ENCODE results near the gene AQP10. TPM values are rescaled to one million over a fixed set of nuclear protein-coding genes. Genes with fewer than 3 reads are reported as not detected.

Gene AQP10
- total and polyA plus RNA-seq, 9 of the 15 experiments (the other 6 are each of a cell fraction or from before 2014, with no cell fraction given) = 0.37 to 9.7 (median 1.9) TPM

DNA sequence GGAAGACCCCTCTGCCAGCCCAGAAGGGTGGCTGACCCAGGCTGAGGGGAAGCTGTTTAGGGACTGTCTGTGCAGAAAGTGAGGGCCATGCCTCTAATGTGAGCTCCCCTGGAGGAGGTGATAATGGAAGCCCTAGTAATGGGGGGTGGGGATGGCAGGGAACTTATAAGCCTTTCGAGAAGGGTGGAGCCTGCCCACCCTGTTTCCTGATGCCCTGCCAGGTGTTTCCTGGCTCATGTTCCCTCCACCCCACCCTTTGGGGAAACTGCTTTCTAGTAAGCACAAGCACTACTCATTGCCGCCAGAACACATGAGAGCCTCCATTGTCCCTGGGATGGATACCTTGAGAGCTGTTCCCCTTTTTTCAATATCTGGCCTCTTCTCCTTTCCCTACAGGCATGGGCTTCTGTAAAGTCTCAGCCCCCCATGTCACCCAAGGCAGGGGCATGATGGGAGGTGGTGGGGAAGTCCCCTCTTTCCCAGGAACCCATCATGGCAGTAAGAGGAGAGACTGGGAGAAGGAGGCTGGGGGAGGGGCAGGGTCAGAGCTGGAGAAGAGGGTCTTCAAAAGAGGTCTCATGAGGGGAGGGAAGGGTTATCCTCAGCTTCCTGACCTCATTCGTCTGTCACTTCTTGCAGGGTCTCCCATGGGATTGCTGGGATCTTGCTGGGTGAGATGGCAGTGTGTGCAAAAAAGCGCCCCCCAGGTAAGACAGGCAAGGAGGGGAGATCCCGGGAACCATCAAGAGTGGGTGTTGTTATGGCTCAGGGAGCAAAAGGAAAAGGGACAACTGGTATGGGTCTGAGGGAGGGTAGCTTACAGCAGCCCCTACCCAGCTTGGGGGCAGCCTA lies 6.8 kb downstream of the AQP10 start:
- no peak overlapping the region for H3K4me3 ChIP-seq
- ATAC-seq (no peak), FAIRE-seq (no peak), DNase-seq (ENCODE audit: extremely low read depth in 1 of 4, low spot score in 3 of 4) (no peak)
- peaks cover 26% of the 10 kb centered on the region for H3K79me2 ChIP-seq (ENCODE audit: control insufficient read depth, insufficient read depth, low read length)
- no peaks in the 10 kb centered on the region for H3K27me3 ChIP-seq (ENCODE audit: control insufficient read depth in 2 of 2, insufficient read depth in 2 of 2, low read length in 2 of 2)
- H2AFZ ChIP-seq (ENCODE audit: low read depth, low read length) = no peak overlapping the region
- in situ Hi-C loops (cut with MboI) (no loop called here), intact Hi-C loops (cut with micrococcal nuclease) (no loop called here)
- H3K9ac ChIP-seq (ENCODE audit: insufficient read depth in 1 of 2, low read depth in 2 of 2, low read length in 2 of 2) = no peak overlapping the region
- H3K4me1 ChIP-seq (replicated peaks in 1 of 2; ENCODE audit: control insufficient read depth in 2 of 2, insufficient read depth in 2 of 2, low read length in 2 of 2) = peaks cover 21 to 51% of the 10 kb centered on the region in 2 experiments; a peak in 4 of 5 replicates
- peak; percentile 36; the same call in 1 of the 2 replicates for TF ChIP-seq SPI1 (IDR thresholded peaks at IDR 0.05; ENCODE audit: borderline replicate concordance, low read depth, low read length)
- TF ChIP-seq TEAD1 (CRISPR knock-in tag; IDR thresholded peaks at IDR 0.05) = no peak
- no peak overlapping the region for H3K27ac ChIP-seq (ENCODE audit: extremely low read depth, low read depth, low read length)
- BruUV-seq (replicated peaks) = no TSS peak
- POLR2A ChIA-PET = interaction anchor here (0.7 to 1.7 kb wide), 2 partner anchors 9 to 39 kb away, joined by 3 to 5 read pairs; no protein-coding TSS in a partner anchor
- no peak overlapping the region for H3K4me2 ChIP-seq (ENCODE audit: insufficient read depth, low read length)
- no peaks in the 10 kb centered on the region for H4K20me1 ChIP-seq (replicated peaks; ENCODE audit: control insufficient read depth, insufficient read depth, low read length)
- CTCF ChIA-PET (ENCODE audit: low intra/inter-chr PET ratio) = interaction anchor here (0.6 kb wide), 1 partner anchor 17 kb away, joined by 3 read pairs; no protein-coding TSS in a partner anchor
- H3K9me3 ChIP-seq (replicated peaks; ENCODE audit: control insufficient read depth, insufficient read depth, low read depth, low read length) = no peaks in the 10 kb centered on the region
- no peaks in the 10 kb centered on the region for H3K9me1 ChIP-seq (ENCODE audit: control insufficient read depth, insufficient read depth, low read length)
- WGBS (ENCODE audit: insufficient coverage, low coverage, missing lambda C conversion rate) = 87% methylated on average over 4 of the region's 5 CpGs
- peaks cover 21% of the 10 kb centered on the region; the same call in 2 of the 3 replicates for H3K36me3 ChIP-seq (ENCODE audit: control insufficient read depth, insufficient read depth, low read length)
